HS-5 (cell line): ENCODE data around the gene NOP53.
"Not testable (repeated sequence)": the region's sequence is repeated elsewhere in the genome, so short reads cannot be mapped to it uniquely, and the experiment has no call there.

Experiments used
- DNase-seq: peaks from one replicate; pipeline ENCODE4 v3.0.0-alpha.2; 2012; ENCODE audit warnings: low read depth

The NOP53 gene

GRCh38 chr19:47718415-47719046 lies 26.8 kb upstream of the NOP53 start:
- not testable (repeated sequence) for DNase-seq

DNA sequence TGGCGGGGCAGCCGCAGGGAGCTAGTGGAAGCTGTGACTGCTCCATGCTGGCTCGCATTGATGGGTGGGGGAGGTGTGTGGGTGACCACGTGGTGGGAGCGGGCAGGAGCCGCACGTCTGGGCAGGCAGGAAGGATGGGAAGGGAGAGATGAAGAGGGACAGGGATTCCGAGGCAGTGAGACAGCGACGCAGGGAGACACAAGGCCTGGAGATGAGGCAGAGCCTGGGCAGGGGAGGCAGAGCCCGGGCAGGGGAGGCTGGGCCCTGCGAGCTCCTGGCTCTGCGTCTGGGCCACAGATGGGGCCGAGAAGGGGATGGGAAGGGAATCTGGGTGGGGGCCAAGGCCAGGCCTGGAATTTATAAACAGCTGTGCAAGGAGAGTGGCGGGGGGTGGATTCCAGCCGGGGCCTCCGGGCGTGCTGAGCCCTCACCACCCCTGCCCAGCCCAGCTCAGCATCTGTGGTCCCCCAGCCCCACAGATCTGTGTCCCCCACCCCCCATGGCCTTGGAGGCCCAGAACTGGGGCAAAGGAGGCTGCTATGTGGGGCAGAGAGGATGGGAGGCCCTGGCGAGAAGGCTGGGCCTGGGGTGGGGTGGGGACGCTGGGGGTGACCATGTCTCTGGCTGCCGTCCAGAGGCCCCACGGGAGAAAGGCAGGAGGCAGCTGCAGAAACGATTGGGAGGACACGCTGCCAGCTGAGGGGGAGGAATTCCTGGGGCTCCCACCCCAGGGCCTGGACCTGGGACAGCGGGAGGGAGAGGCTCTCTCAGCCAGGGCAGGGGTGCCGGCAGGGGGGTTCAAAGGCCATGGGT lies 26.1 kb upstream of the NOP53 start:
- peak; percentile 95 for DNase-seq

GRCh38 chr19:47720669-47721422 lies 24.5 kb upstream of the NOP53 start:
- no peak for DNase-seq

- DNase-seq, result no peak
Observed at GRCh38 chr19:47723581-47723940, 21.8 kb upstream of the NOP53 start.

- DNase-seq, result no peak
Observed at GRCh38 chr19:47725759-47726401, 19.5 kb upstream of the NOP53 start.

- DNase-seq, result no peak
Observed at GRCh38 chr19:47726467-47726866, 18.9 kb upstream of the NOP53 start.

DNA sequence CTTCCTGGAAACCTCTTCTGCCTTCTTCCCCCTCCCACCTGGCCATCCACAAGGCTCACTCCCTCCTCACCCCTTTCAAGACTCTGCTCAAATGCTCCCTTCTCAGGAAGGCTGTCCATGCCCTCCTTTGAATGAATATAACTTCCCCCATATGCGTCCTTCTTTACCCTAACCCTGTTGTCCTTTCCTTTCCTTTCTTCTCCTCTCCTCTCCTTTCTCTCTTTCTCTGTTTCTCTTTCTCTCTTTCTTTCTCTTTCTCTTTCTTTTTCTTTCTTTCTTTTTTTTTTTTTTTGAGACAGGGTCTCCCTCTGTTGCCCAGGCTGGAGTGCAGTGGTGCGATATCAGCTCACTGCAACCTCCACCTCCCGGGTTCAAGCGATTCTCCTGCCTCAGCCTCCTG lies 17.1 kb upstream of the NOP53 start:
- DNase-seq, result not testable (repeated sequence)

DNA sequence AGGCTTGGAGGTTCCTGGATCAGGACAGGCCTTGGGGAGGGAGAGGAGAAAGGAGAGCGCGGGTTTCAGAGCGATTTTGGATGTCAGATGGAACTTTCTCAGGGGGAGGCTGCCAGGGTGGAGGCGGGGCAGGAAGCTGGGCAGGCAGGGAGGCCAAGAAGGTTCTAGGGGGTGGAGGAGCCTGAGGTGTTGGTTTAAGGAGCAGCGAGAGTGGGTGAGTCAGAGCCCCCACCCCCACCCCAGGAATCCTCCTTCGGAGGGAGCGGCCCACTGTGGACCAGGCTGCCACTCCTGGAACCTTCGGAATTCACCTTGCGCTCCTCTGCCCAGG lies 15.9 kb upstream of the NOP53 start:
- DNase-seq, result no peak

- DNase-seq, result no peak
Observed at GRCh38 chr19:47729799-47730520, 15.4 kb upstream of the NOP53 start.

DNA sequence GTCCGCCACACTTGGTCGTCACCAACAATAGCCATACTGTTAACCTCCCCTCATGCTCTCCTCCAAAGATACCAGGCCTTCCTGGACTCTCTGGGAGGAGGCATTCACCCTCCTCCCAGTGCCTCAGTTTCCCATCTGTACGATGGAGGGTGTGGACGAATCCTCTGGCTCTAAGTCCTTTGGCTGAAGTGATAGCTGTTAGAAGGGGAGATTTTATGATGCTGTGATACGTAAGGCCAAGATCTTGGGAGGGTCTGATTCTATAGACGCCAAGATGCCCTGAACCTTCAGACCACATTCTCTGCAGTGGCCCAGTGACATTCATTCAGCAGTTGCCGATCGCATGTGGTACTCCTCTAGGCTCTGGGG lies 14.8 kb upstream of the NOP53 start:
- DNase-seq, result no peak

DNA sequence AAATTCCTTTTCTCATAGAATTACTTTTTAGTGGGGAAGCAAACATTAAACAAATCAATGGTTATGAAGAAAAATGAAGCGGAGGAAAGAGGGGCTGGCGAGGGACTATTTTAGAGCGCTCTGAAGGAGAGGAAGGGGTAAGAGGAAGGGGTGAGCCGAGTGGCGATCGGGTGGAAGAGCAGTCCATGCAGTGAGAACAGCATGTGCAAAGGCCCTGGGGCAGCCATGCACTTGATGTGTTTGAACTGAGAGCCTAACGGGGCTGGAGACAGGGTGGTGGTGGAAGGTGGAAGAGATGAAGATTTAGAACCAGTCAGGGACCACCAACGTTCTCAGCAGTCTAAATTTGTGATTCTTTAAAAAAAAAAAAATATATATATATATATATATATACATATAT lies 14.4 kb upstream of the NOP53 start:
- DNase-seq, result no peak

DNA sequence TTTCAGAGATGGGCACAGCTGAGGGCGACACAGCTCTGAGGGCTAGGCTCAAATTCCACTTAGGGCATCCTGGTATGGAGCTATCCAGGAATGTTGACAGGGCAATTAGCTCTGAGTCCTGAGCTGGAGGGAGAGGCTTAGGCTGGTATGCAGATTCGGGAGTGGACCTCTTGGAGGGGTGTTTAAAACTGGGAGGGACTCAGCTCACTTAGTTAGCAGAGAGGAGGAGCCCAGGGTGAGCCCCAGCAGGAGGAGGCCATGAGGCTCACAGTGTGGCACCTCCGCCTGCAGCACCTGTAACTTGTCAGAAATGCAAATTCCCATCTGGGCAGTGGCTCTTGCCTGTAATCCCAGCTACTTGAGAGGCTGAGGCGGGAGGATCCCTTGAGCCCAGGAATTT lies 10.2 kb upstream of the NOP53 start:
- no peak for DNase-seq

DNA sequence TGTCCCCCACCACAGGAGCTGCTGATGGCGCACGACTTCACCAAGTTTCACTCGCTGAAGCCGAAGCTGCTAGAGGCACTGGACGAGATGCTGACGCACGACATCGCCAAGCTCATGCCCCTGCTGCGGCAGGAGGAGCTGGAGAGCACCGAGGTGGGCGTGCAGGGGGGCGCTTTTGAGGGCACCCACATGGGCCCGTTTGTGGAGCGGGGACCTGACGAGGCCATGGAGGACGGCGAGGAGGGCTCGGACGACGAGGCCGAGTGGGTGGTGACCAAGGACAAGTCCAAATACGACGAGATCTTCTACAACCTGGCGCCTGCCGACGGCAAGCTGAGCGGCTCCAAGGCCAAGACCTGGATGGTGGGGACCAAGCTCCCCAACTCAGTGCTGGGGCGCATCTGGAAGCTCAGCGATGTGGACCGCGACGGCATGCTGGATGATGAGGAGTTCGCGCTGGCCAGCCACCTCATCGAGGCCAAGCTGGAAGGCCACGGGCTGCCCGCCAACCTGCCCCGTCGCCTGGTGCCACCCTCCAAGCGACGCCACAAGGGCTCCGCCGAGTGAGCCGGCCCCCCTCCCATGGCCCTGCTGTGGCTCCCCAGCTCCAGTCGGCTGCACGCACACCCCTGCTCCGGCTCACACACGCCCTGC lies 4.4 kb upstream of the NOP53 start:
- DNase-seq, result no peak

GRCh38 chr19:47741544-47742140 lies 3.7 kb upstream of the NOP53 start:
- DNase-seq, result no peak

GRCh38 chr19:47742634-47743033 lies 2.7 kb upstream of the NOP53 start:
- DNase-seq, result no peak

DNA sequence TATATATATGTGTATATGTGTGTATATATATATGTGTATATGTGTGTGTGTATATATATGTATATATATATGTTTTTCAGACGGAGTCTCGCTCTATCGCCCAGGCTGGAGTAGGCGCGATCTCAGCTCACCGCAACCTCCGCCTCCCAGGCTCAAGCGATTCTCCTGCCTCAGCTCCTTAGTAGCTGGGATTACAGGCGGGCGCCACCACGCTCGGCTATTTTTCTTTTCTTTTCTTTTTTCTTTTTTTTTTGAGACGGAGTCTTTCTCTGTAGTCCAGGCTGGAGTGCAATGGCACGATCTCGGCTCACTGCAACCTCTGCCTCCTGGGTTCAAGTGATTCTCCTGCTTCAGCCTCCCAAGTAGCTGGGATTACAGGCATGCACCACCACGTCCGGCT lies 783 bp downstream of the NOP53 start:
- DNase-seq, result not testable (repeated sequence)

DNA sequence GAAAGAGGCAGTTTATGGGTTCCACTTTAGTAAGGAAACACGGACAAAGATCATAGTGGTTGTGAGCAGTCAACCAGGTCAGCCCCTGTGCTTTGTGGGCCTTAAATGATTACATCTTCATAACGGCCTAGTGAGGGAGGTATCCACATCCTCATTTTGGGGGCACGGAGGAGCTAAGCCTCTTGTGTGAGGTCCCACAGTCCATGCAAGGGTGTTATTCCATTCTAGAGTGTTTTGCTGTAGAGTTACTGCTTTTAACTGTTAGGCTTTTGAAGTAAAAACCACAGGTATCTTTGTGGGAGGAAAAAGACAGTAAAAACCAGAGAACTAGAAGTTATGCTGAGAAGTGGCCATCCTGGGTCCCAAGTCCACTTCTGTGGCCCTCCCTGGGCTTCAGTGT lies 4.0 kb downstream of the NOP53 start:
- DNase-seq, result no peak

GRCh38 chr19:47750752-47751151 lies 5.4 kb downstream of the NOP53 start:
- DNase-seq, result no peak

- no peak for DNase-seq
Observed at GRCh38 chr19:47752440-47753211, 7.3 kb downstream of the NOP53 start.
